HepG2 (cell line): ENCODE results near the gene OSBPL3. TPM values are rescaled to one million over a fixed set of nuclear protein-coding genes. Genes with fewer than 3 reads are reported as not detected.

Experiments used
- ATAC-seq: fragments of 200-7000 bp; cut with Tn5 transposase; 3 replicates; pipeline ENCODE4 v1.9.1; 2020; ENCODE audit warnings: mild to moderate bottlenecking, moderate library complexity
- BruUV-seq: library from RNA; stranded (reverse); fragments of 400-500 nt; replicated peaks from 2 replicates; lab custom pipeline; 2021; lab: Mats Ljungman, UMichigan
- CTCF ChIA-PET: fragments of 300-600 bp; formaldehyde crosslinking; extraction: SDS; loops from one replicate; lab custom pipeline; 2021; ENCODE audit warnings: low total read pairs, inconsistent platforms, low intra/inter-chr PET ratio; lab: Yijun Ruan, JAX
- POLR2A ChIA-PET: fragments of 350-600 bp; sonication (Branson Sonifier 250); formaldehyde crosslinking; loops from one replicate; lab custom pipeline; 2020; ENCODE audit warnings: antibody characterized with exemption, inconsistent platforms; lab: Yijun Ruan, JAX
- DNase-seq: peaks from one replicate; pipeline ENCODE4 v3.0.0-alpha.2; 2015; ENCODE audit warnings: low spot score
- FAIRE-seq: peaks from 3 replicates; lab custom pipeline; 2011; peaks lifted over from hg19 to GRCh38; lab: Jason Lieb, UNC
- H2AFZ ChIP-seq: one replicate; pipeline ENCODE4 v1.6.1; 2011; ENCODE audit warnings: low read length, inconsistent platforms
- H3K27ac ChIP-seq: fragments of 300-600 bp; 3 replicates; pipeline ENCODE4 v1.8.0; 2011; ENCODE audit warnings: mixed run types, mild to moderate bottlenecking, mixed read lengths, low read length, inconsistent platforms; ENCODE audit not compliant: insufficient read depth; ENCODE audit errors: extremely low read length
- H3K27me3 ChIP-seq, 2 experiments: fragments of 200-600 bp in 1 of 2; 2 replicates in 1 of 2; 3 replicates in 1 of 2; pipeline versions ENCODE4 v1.6.0 to v1.8.0; 2011; ENCODE audit warnings: low read length in 2 of 2, mild to moderate bottlenecking in 2 of 2, moderate library complexity in 2 of 2, inconsistent platforms in 1 of 2; ENCODE audit not compliant: insufficient read depth in 2 of 2, control insufficient read depth in 1 of 2
- H3K36me3 ChIP-seq, 2 experiments: fragments of 200-600 bp in 1 of 2; replicated peaks in 1 of 2; 2 replicates in 1 of 2; 3 replicates in 1 of 2; pipeline versions ENCODE4 v1.5.1 to v1.8.0; 2011; ENCODE audit warnings: low read length in 2 of 2, inconsistent platforms in 1 of 2; ENCODE audit not compliant: insufficient read depth in 2 of 2, control insufficient read depth in 1 of 2
- H3K4me1 ChIP-seq: 2 replicates; pipeline ENCODE4 v1.5.1; 2012; ENCODE audit warnings: low read length, inconsistent platforms; ENCODE audit not compliant: insufficient read depth
- H3K4me2 ChIP-seq: 2 replicates; pipeline ENCODE4 v1.6.0; 2011; ENCODE audit warnings: low read depth, low read length, inconsistent platforms
- H3K4me3 ChIP-seq, 3 experiments: fragments of 200-600 bp in 1 of 3; sonication (generic), shearing (Covaris generic) in 1 of 3; replicated peaks in 1 of 3; 2 replicates each; pipeline ENCODE4 v1.5.1; 2011 to 2016; ENCODE audit warnings: low read length in 3 of 3, inconsistent platforms in 2 of 3, low read depth in 2 of 3, mild to moderate bottlenecking in 2 of 3, control low read depth in 1 of 3, mixed read lengths in 1 of 3; ENCODE audit not compliant: insufficient read depth in 1 of 3
- H3K79me2 ChIP-seq: one replicate; pipeline ENCODE4 v1.6.1; 2011; ENCODE audit warnings: low read length, inconsistent platforms; ENCODE audit not compliant: insufficient read depth
- H3K9ac ChIP-seq: 2 replicates; pipeline ENCODE4 v1.6.0; 2011; ENCODE audit warnings: mild to moderate bottlenecking, low read depth, low read length, inconsistent platforms; ENCODE audit not compliant: insufficient read depth
- H3K9me3 ChIP-seq: 2 replicates; pipeline ENCODE4 v1.5.1; 2012; ENCODE audit warnings: mild to moderate bottlenecking, low read length
- H4K20me1 ChIP-seq: 2 replicates; pipeline ENCODE4 v1.6.0; 2011; ENCODE audit warnings: inconsistent platforms, mild to moderate bottlenecking, low read length, moderate library complexity; ENCODE audit not compliant: insufficient read depth
- MAF1 ChIP-seq: sonication (generic); formaldehyde crosslinking; IDR thresholded peaks from 2 replicates; pipeline ENCODE4 v1.5.0; 2020; ENCODE audit warnings: missing genetic modification reagents, borderline replicate concordance
- MAX ChIP-seq: IDR thresholded peaks from 2 replicates; pipeline ENCODE4 v1.6.1; 2012; ENCODE audit warnings: inconsistent platforms
- NPAS2 ChIP-seq: sonication (generic); formaldehyde crosslinking; IDR thresholded peaks from 2 replicates; pipeline ENCODE4 v1.8.0; 2022; ENCODE audit warnings: mild to moderate bottlenecking, missing genetic modification reagents, borderline replicate concordance
- whole genome bisulfite sequencing: methylation state at CpG from one replicate; pipeline ENCODE4 v1.1.6; 2017; ENCODE audit warnings: low lambda C conversion rate; 5-methylcytosine and 5-hydroxymethylcytosine counted together
- in situ Hi-C: cut with HindIII; loops from 2 replicates; pipeline ENCODE4 v1.10.0; 2017; ENCODE audit warnings: low pct_unique_long_range_greater_than_20kb; ENCODE audit not compliant: extremely low pct_ligation_motif_present
- intact Hi-C: fragments of 100-400 bp; cut with micrococcal nuclease; formaldehyde crosslinking; loops from one replicate; pipeline ENCODE4 v1.10.0; 2022; ENCODE audit not compliant: unreplicated experiment
- polyA plus RNA-seq, 8 experiments: library from polyadenylated mRNA; depleted of rRNA in 3 of 8; stranded (reverse) in 7 of 8; unstranded in 1 of 8; fragments of >200 nt; fragmentation: Illumina TruSeq in 4 of 8; extraction: Trizol in 4 of 8; gene quantifications; 2 replicates each; pipeline versions ENCODE4 v1.2.1 to v1.2.3, GENCODE V29; 2011 to 2016; ENCODE audit warnings: low read depth in 4 of 8, missing spikeins in 1 of 8, mixed read lengths in 1 of 8; ENCODE audit not compliant: insufficient read depth in 1 of 8
- total RNA-seq, 5 experiments: library from RNA; depleted of rRNA; stranded (reverse); fragments of >200 nt; fragmentation: Illumina TruSeq; extraction: Trizol; gene quantifications; 2 replicates each; pipeline ENCODE4 v1.2.3, GENCODE V29; 2016; ENCODE audit warnings: low read depth in 1 of 5
- TF ChIP-seq, protein P1 (sequence below): IDR thresholded peaks from 2 replicates; pipeline ENCODE4 v1.6.1; 2016
- TF ChIP-seq, protein P2 (sequence below): sonication (generic); formaldehyde crosslinking; conservative IDR thresholded peaks from 2 replicates; pipeline ENCODE4 v1.8.0; 2022; ENCODE audit warnings: low read depth, missing genetic modification reagents

Gene OSBPL3
- total and polyA plus RNA-seq, 2 of the 13 experiments (the other 11 are each of a cell fraction or from before 2014, with no cell fraction given): 8.8 to 28.9 TPM

- Histone ChIP-seq H3K4me3 (no peak overlapping the region), H3K79me2 (peaks cover 4% of the 10 kb centered on the region), H3K4me2 (no peak overlapping the region), H2AFZ (no peak overlapping the region), H3K36me3 (no peaks in the 10 kb centered on the region), H3K9me3 (no peaks in the 10 kb centered on the region), H3K27ac (no peak overlapping the region), H3K4me1 (peaks cover 31% of the 10 kb centered on the region), H3K27me3 (no peaks in the 10 kb centered on the region), H4K20me1 (no peaks in the 10 kb centered on the region)
- intact Hi-C loops: no loop called here
- WGBS: 94% methylated on average over 3 of the region's 3 CpGs
- FAIRE-seq: no peak
- no peak for DNase-seq
- no peak for TF ChIP-seq MAX
- TF ChIP-seq MAF1 (CRISPR knock-in tag): no peak
- TF ChIP-seq, all 625 proteins: peak for 0
- ChIA-PET POLR2A (no interaction called here), CTCF (no interaction called here)
- in situ Hi-C loops: no loop called here
- no peak overlapping the region for H3K9ac ChIP-seq
- no peak for ATAC-seq
- no TSS peak for BruUV-seq
Measured at GRCh38 chr7:24752073-24752800, 227.7 kb downstream of the OSBPL3 start.

DNA sequence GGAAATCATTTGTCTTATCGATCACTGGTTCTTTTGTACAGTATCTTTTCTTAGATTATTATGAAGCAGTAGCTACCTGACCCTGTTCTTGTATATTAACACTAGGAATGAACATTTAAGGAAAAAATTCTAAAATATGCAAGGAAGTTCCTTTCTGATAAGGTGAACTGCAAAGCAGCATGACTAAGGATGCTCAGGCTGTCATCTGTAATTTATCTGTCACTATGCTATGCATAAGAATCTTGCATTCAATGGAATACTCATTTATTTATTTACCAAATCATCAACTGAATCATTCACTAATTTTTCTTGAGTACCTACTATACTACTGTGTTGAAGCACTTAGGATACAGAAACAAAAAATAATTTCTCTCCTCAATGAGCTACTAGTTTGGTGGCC is 228.5 kb downstream of the OSBPL3 start:
- no peak for TF ChIP-seq NPAS2 (CRISPR knock-in tag)
- TF ChIP-seq, protein P1, sequence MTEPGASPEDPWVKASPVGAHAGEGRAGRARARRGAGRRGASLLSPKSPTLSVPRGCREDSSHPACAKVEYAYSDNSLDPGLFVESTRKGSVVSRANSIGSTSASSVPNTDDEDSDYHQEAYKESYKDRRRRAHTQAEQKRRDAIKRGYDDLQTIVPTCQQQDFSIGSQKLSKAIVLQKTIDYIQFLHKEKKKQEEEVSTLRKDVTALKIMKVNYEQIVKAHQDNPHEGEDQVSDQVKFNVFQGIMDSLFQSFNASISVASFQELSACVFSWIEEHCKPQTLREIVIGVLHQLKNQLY (CRISPR knock-in tag): no peak
- TF ChIP-seq, protein P2, sequence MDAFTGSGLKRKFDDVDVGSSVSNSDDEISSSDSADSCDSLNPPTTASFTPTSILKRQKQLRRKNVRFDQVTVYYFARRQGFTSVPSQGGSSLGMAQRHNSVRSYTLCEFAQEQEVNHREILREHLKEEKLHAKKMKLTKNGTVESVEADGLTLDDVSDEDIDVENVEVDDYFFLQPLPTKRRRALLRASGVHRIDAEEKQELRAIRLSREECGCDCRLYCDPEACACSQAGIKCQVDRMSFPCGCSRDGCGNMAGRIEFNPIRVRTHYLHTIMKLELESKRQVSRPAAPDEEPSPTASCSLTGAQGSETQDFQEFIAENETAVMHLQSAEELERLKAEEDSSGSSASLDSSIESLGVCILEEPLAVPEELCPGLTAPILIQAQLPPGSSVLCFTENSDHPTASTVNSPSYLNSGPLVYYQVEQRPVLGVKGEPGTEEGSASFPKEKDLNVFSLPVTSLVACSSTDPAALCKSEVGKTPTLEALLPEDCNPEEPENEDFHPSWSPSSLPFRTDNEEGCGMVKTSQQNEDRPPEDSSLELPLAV (CRISPR knock-in tag): no peak
- no peak for FAIRE-seq
- Histone ChIP-seq H3K9ac (no peak overlapping the region), H3K4me2 (no peak overlapping the region), H3K9me3 (no peaks in the 10 kb centered on the region), H3K79me2 (peaks cover 4% of the 10 kb centered on the region), H3K27ac (no peak overlapping the region), H3K27me3 (no peaks in the 10 kb centered on the region), H2AFZ (no peak overlapping the region), H3K36me3 (no peaks in the 10 kb centered on the region), H3K4me3 (no peak overlapping the region), H3K4me1 (peaks cover 29% of the 10 kb centered on the region), H4K20me1 (no peaks in the 10 kb centered on the region)
- in situ Hi-C loops: no loop called here
- BruUV-seq: no TSS peak
- 65% methylated on average over 1 of the region's 1 CpG for WGBS
- ChIA-PET CTCF (interaction anchor here (0.5 kb wide), 1 partner anchor 347 kb away, joined by 5 read pairs; no protein-coding TSS in a partner anchor), POLR2A (no interaction called here)
- no peak for ATAC-seq
- no peak for DNase-seq
- intact Hi-C loops: no loop called here
